WERI-Rb-1 (cell line): ENCODE measurements around the gene COX14.

Experiments used
- DNase-seq: peaks from one replicate; pipeline ENCODE4 v3.0.0-alpha.2; 2020
- H3K27ac ChIP-seq: fragments of 250-450 bp; sonication (Bioruptor Pico); 2 replicates; pipeline ENCODE4 v1.5.1; 2020; ENCODE audit warnings: mild to moderate bottlenecking, moderate library complexity
- H3K27me3 ChIP-seq: fragments of 250-450 bp; sonication (Bioruptor Pico); 2 replicates; pipeline ENCODE4 v1.5.1; 2021; ENCODE audit warnings: mild to moderate bottlenecking, low read depth, moderate library complexity; ENCODE audit not compliant: insufficient read depth, severe bottlenecking
- H3K36me3 ChIP-seq: fragments of 250-450 bp; sonication (Bioruptor Pico); 2 replicates; pipeline ENCODE4 v1.5.1; 2020; ENCODE audit warnings: mild to moderate bottlenecking, moderate library complexity
- H3K4me3 ChIP-seq: 2 replicates; pipeline ENCODE4 v1.5.1; 2011; ENCODE audit warnings: low read depth, mild to moderate bottlenecking, control low read depth, low read length
- H3K9me3 ChIP-seq: fragments of 250-450 bp; sonication (Bioruptor Pico); 2 replicates; pipeline ENCODE4 v1.5.1; 2021; ENCODE audit warnings: mild to moderate bottlenecking, moderate library complexity; ENCODE audit not compliant: severe bottlenecking
- CTCF ChIP-seq: IDR thresholded peaks from 2 replicates; pipeline ENCODE4 v1.5.1; 2011; ENCODE audit warnings: low read depth, mild to moderate bottlenecking, control low read depth, inconsistent platforms, low read length

COX14 gene

GRCh38 chr12:50167049-50167828 lies 55.2 kb downstream of the COX14 start, which contains the start of gene CERS5:
CERS5 (minus strand) TSS chr12:50167369; CDS start chr12:50167297, 72 bp downstream.
- peak; percentile 98 for DNase-seq
- TF ChIP-seq CTCF, result no peak
- Histone ChIP-seq H3K27ac (peak within 1 kb of the TSS; percentile 82), H3K9me3 (no peaks in the 10 kb centered on the region), H3K4me3 (peak within 1 kb of the TSS; percentile 79), H3K36me3 (0 out of 2 replicates have a peak, but pooled peaks cover 3% of the 10 kb centered on the region), H3K27me3 (no peaks in the 10 kb centered on the region)
